ENCODE results near the gene ASH1L.
A peak's percentile ranks its signal among the peaks of the same experiment; 100 is the strongest.

Gene ASH1L

DNA sequence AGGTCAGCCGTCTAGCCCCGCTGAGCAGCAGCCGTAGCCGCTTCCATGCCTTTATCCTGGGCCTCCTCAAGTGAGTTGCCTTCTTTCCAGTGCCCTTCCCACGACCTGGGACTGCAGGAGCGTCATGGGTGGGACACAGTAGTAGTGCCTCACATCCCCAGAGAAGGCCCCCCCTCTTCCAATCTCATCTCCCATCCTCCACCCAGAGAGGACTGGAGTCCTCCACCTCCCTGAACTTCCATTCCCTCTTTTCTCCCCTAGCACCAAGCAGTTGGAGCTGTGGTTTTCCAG is 237.1 kb downstream of the ASH1L start (continued):
- TF ChIP-seq, protein P1, sequence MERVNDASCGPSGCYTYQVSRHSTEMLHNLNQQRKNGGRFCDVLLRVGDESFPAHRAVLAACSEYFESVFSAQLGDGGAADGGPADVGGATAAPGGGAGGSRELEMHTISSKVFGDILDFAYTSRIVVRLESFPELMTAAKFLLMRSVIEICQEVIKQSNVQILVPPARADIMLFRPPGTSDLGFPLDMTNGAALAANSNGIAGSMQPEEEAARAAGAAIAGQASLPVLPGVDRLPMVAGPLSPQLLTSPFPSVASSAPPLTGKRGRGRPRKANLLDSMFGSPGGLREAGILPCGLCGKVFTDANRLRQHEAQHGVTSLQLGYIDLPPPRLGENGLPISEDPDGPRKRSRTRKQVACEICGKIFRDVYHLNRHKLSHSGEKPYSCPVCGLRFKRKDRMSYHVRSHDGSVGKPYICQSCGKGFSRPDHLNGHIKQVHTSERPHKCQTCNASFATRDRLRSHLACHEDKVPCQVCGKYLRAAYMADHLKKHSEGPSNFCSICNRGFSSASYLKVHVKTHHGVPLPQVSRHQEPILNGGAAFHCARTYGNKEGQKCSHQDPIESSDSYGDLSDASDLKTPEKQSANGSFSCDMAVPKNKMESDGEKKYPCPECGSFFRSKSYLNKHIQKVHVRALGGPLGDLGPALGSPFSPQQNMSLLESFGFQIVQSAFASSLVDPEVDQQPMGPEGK (tag by site-specific recombination; IDR thresholded peaks at IDR 0.05): no peak
- TF ChIP-seq BCL11A (tag by site-specific recombination; IDR thresholded peaks at IDR 0.05; ENCODE audit: low read depth): no peak
- TF ChIP-seq, protein P2, sequence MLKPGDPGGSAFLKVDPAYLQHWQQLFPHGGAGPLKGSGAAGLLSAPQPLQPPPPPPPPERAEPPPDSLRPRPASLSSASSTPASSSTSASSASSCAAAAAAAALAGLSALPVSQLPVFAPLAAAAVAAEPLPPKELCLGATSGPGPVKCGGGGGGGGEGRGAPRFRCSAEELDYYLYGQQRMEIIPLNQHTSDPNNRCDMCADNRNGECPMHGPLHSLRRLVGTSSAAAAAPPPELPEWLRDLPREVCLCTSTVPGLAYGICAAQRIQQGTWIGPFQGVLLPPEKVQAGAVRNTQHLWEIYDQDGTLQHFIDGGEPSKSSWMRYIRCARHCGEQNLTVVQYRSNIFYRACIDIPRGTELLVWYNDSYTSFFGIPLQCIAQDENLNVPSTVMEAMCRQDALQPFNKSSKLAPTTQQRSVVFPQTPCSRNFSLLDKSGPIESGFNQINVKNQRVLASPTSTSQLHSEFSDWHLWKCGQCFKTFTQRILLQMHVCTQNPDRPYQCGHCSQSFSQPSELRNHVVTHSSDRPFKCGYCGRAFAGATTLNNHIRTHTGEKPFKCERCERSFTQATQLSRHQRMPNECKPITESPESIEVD (tag by site-specific recombination; IDR thresholded peaks at IDR 0.05): no peak
- TF ChIP-seq BCL11B (tag by site-specific recombination; IDR thresholded peaks at IDR 0.05; ENCODE audit: low read depth): no peak
- TF ChIP-seq ZBTB7A (tag by site-specific recombination; IDR thresholded peaks at IDR 0.05; ENCODE audit: low read depth): no peak
- no peak for TF ChIP-seq ZNF621 (tag by site-specific recombination; IDR thresholded peaks at IDR 0.05)

DNA sequence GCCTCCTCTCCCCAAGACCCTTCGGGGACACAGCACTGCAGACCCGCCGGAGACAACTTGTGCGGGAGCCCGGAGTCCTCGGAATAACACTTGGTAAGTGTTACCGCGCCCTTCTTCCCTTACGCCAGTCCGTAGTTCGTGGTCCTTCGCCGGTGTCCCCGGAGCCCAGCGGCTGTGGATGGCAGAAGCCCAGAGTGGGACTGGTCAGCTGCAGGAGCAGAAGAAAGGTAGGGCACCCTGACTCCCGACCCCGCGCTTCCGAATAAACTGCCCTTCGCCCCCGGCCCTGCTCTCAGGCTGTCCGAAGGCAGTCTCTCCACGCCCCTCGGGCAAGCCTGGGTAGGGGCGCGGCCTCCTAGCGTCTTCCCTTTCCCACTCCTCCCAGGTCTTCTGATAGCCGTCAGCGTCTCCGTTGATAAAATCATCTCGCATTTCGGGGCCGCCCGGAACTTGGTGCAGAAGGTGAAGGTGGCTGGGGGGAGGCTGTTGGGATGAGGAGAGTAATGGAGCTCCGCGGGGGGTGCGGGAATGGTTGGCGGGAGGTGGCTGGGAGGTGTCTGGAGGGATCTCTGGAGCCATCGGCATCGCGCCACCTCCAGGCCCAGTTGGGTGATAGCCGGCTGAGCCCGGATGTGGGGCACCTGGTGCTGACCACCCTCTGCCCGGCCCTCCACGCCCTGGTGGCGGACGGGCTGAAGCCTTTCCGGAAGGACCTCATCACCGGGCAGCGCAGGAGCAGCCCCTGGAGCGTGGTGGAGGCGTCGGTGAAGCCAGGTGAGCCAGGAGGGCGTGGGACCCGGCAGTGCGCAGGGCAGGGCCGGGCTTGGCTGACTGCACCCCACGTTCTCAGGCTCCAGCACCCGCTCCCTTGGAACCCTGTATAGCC is 237.6 kb downstream of the ASH1L start:
- peak overlapping the region; percentile 65 for H3K27ac ChIP-seq (ENCODE audit: extremely low read depth, low read depth, low read length)
- TF ChIP-seq ZNF211 (tag by site-specific recombination; IDR thresholded peaks at IDR 0.05; ENCODE audit: low read depth): no peak
- no peak for TF ChIP-seq KLF16 (tag by site-specific recombination; IDR thresholded peaks at IDR 0.05)
- TF ChIP-seq, protein P3, sequence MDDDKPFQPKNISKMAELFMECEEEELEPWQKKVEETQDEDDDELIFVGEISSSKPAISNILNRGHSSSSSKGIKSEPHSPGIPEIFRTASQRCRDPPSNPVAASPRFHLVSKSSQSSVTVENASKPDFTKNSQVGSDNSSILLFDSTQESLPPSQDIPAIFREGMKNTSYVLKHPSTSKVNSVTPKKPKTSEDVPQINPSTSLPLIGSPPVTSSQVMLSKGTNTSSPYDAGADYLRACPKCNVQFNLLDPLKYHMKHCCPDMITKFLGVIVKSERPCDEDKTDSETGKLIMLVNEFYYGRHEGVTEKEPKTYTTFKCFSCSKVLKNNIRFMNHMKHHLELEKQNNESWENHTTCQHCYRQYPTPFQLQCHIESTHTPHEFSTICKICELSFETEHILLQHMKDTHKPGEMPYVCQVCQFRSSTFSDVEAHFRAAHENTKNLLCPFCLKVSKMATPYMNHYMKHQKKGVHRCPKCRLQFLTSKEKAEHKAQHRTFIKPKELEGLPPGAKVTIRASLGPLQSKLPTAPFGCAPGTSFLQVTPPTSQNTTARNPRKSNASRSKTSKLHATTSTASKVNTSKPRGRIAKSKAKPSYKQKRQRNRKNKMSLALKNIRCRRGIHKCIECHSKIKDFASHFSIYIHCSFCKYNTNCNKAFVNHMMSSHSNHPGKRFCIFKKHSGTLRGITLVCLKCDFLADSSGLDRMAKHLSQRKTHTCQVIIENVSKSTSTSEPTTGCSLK (tag by site-specific recombination; IDR thresholded peaks at IDR 0.05): no peak
- TF ChIP-seq, protein P4, sequence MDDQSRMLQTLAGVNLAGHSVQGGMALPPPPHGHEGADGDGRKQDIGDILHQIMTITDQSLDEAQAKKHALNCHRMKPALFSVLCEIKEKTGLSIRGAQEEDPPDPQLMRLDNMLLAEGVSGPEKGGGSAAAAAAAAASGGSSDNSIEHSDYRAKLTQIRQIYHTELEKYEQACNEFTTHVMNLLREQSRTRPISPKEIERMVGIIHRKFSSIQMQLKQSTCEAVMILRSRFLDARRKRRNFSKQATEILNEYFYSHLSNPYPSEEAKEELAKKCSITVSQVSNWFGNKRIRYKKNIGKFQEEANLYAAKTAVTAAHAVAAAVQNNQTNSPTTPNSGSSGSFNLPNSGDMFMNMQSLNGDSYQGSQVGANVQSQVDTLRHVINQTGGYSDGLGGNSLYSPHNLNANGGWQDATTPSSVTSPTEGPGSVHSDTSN (CRISPR knock-in tag; IDR thresholded peaks at IDR 0.05): no peak; the same call in 1 of the 2 replicates
- no peak for TF ChIP-seq ZNF175 (tag by site-specific recombination; IDR thresholded peaks at IDR 0.05)
- TF ChIP-seq GLIS1 (tag by site-specific recombination; IDR thresholded peaks at IDR 0.05): peak; percentile 98
- no peak for TF ChIP-seq MZF1 (tag by site-specific recombination; IDR thresholded peaks at IDR 0.05; ENCODE audit: borderline replicate concordance)
- no peak for TF ChIP-seq SCRT1 (tag by site-specific recombination; IDR thresholded peaks at IDR 0.05; ENCODE audit: borderline replicate concordance)
- TF ChIP-seq, protein P5, sequence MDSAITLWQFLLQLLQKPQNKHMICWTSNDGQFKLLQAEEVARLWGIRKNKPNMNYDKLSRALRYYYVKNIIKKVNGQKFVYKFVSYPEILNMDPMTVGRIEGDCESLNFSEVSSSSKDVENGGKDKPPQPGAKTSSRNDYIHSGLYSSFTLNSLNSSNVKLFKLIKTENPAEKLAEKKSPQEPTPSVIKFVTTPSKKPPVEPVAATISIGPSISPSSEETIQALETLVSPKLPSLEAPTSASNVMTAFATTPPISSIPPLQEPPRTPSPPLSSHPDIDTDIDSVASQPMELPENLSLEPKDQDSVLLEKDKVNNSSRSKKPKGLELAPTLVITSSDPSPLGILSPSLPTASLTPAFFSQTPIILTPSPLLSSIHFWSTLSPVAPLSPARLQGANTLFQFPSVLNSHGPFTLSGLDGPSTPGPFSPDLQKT (IDR thresholded peaks at IDR 0.05; ENCODE audit: borderline replicate concordance, low read depth, low read length): no peak
- no peak for TF ChIP-seq TCF7L2 (IDR thresholded peaks at IDR 0.05; ENCODE audit: borderline replicate concordance, low read depth, low read length)
- no peak for TF ChIP-seq ZNF561 (tag by site-specific recombination; IDR thresholded peaks at IDR 0.05; ENCODE audit: borderline replicate concordance)
- TF ChIP-seq, protein P6, sequence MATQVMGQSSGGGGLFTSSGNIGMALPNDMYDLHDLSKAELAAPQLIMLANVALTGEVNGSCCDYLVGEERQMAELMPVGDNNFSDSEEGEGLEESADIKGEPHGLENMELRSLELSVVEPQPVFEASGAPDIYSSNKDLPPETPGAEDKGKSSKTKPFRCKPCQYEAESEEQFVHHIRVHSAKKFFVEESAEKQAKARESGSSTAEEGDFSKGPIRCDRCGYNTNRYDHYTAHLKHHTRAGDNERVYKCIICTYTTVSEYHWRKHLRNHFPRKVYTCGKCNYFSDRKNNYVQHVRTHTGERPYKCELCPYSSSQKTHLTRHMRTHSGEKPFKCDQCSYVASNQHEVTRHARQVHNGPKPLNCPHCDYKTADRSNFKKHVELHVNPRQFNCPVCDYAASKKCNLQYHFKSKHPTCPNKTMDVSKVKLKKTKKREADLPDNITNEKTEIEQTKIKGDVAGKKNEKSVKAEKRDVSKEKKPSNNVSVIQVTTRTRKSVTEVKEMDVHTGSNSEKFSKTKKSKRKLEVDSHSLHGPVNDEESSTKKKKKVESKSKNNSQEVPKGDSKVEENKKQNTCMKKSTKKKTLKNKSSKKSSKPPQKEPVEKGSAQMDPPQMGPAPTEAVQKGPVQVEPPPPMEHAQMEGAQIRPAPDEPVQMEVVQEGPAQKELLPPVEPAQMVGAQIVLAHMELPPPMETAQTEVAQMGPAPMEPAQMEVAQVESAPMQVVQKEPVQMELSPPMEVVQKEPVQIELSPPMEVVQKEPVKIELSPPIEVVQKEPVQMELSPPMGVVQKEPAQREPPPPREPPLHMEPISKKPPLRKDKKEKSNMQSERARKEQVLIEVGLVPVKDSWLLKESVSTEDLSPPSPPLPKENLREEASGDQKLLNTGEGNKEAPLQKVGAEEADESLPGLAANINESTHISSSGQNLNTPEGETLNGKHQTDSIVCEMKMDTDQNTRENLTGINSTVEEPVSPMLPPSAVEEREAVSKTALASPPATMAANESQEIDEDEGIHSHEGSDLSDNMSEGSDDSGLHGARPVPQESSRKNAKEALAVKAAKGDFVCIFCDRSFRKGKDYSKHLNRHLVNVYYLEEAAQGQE (tag by site-specific recombination; IDR thresholded peaks at IDR 0.05): peak; percentile 40; the same call in 1 of the 2 replicates

More for the DNA sequence above, 237.6 kb downstream of the ASH1L start:
- H3K9me3 ChIP-seq (ENCODE audit: control insufficient read depth, insufficient read depth, low read depth, low read length): no peaks in the 10 kb centered on the region
- ChIA-PET POLR2A (interaction anchor here (0.6 to 4.4 kb wide), 11 partner anchors 17 to 152 kb away, joined by 3 to 32 read pairs (median 4); partner anchors contain the start of genes CLK2, ENTREP3, FDPS and KRTCAP2), CTCF (interaction anchor here (0.6 to 8.4 kb wide), 13 partner anchors 14 to 271 kb away, joined by 3 to 77 read pairs (median 3); partner anchors contain the start of gene KRTCAP2)
- H3K4me3 ChIP-seq (ENCODE audit: low read depth, low read length): peak overlapping the region; percentile 86
- H3K36me3 ChIP-seq (ENCODE audit: control insufficient read depth in 2 of 2, insufficient read depth in 1 of 2, low read length in 2 of 2): peaks cover 18 to 57% of the 10 kb centered on the region in 2 experiments
- H3K4me1 ChIP-seq (ENCODE audit: control insufficient read depth, insufficient read depth, low read length): 0 out of 2 replicates have a peak, but pooled peaks cover 3% of the 10 kb centered on the region
